Stomach smooth muscle (tissue), 2 donors: ENCODE measurements around the gene TKTL1.

Experiments used
- H3K27ac ChIP-seq: one replicate; pipeline ENCODE4 v1.7.0; 2013; ENCODE audit warnings: mild to moderate bottlenecking, low read length, inconsistent platforms
- H3K27me3 ChIP-seq, 2 donors: one replicate each; pipeline ENCODE4 v1.7.0; 2013; ENCODE audit warnings: low read length in 2 of 2; ENCODE audit not compliant: insufficient read depth in 2 of 2, control insufficient read depth in 1 of 2
- H3K36me3 ChIP-seq, 2 donors: one replicate each; pipeline ENCODE4 v1.7.0; 2013; ENCODE audit warnings: low read length in 2 of 2; ENCODE audit not compliant: control insufficient read depth in 2 of 2, insufficient read depth in 2 of 2
- H3K4me1 ChIP-seq: one replicate; pipeline ENCODE4 v1.7.0; 2013; ENCODE audit warnings: low read length; ENCODE audit not compliant: control insufficient read depth, insufficient read depth
- H3K4me3 ChIP-seq, 2 donors: one replicate each; pipeline ENCODE4 v1.7.0; 2013; ENCODE audit warnings: low read length in 2 of 2
- H3K9ac ChIP-seq, 2 donors: one replicate each; pipeline ENCODE4 v1.7.0; 2013; ENCODE audit warnings: low read length in 2 of 2, mild to moderate bottlenecking in 1 of 2
- H3K9me3 ChIP-seq, 2 donors: one replicate each; pipeline ENCODE4 v1.7.0; 2013; ENCODE audit warnings: low read length in 2 of 2; ENCODE audit not compliant: control insufficient read depth in 2 of 2
- donor health status: healthy.
- donor health status: Pancreatic carcinoma.

TKTL1 gene

GRCh38 chrX:154354516-154354915 is 58.9 kb downstream of the TKTL1 start:
- H3K9me3 ChIP-seq = no peaks in the 10 kb centered on the region
- peak overlapping the region; percentile 73 for H3K27ac ChIP-seq

GRCh38 chrX:154355094-154355775 is 59.6 kb downstream of the TKTL1 start:
- H3K27me3 ChIP-seq = peaks cover 0 to 3% of the 10 kb centered on the region in 2 donors
- H3K4me3 ChIP-seq = no peak overlapping the region
- H3K9ac ChIP-seq = no peak overlapping the region
- H3K4me1 ChIP-seq = peaks cover 41% of the 10 kb centered on the region
- H3K36me3 ChIP-seq = peaks cover 55 to 82% of the 10 kb centered on the region in 2 donors
- H3K9me3 ChIP-seq = no peaks in the 10 kb centered on the region
- H3K27ac ChIP-seq = peak overlapping the region; percentile 73

More at GRCh38 chrX:154354516-154354915, 58.9 kb downstream of the TKTL1 start:
- Histone ChIP-seq H3K36me3 (peaks cover 62 to 78% of the 10 kb centered on the region in 2 donors), H3K27me3 (peaks cover 0 to 3% of the 10 kb centered on the region in 2 donors), H3K4me1 (peaks cover 35% of the 10 kb centered on the region), H3K9ac (no peak overlapping the region), H3K4me3 (no peak overlapping the region)

- H3K36me3 ChIP-seq = peaks cover 52 to 77% of the 10 kb centered on the region in 2 donors
- H3K27ac ChIP-seq = peak overlapping the region; percentile 73
- peaks cover 0 to 3% of the 10 kb centered on the region in 2 donors for H3K27me3 ChIP-seq
Measured at GRCh38 chrX:154355776-154356140, 60.2 kb downstream of the TKTL1 start.

GRCh38 chrX:154356596-154356995 is 61.0 kb downstream of the TKTL1 start:
- H3K4me1 ChIP-seq = peaks cover 45% of the 10 kb centered on the region
- H3K27me3 ChIP-seq = peaks cover 0 to 3% of the 10 kb centered on the region in 2 donors
- H3K9ac ChIP-seq = no peak overlapping the region
- peak overlapping the region; percentile 73 for H3K27ac ChIP-seq
- H3K36me3 ChIP-seq = peaks cover 51 to 74% of the 10 kb centered on the region in 2 donors
- H3K4me3 ChIP-seq = no peak overlapping the region
- no peaks in the 10 kb centered on the region for H3K9me3 ChIP-seq

More at GRCh38 chrX:154355776-154356140, 60.2 kb downstream of the TKTL1 start:
- Histone ChIP-seq H3K4me1 (peaks cover 41% of the 10 kb centered on the region), H3K9me3 (no peaks in the 10 kb centered on the region), H3K4me3 (no peak overlapping the region), H3K9ac (no peak overlapping the region)

- H3K27me3 ChIP-seq = peaks cover 0 to 3% of the 10 kb centered on the region in 2 donors
- H3K4me1 ChIP-seq = peaks cover 50% of the 10 kb centered on the region
- H3K27ac ChIP-seq = peak overlapping the region; percentile 73
- H3K9ac ChIP-seq = no peak overlapping the region
- H3K36me3 ChIP-seq = peaks cover 53 to 74% of the 10 kb centered on the region in 2 donors
- no peaks in the 10 kb centered on the region for H3K9me3 ChIP-seq
- no peak overlapping the region for H3K4me3 ChIP-seq
Measured at GRCh38 chrX:154357205-154357604, 61.6 kb downstream of the TKTL1 start.

GRCh38 chrX:154358011-154358410 is 62.4 kb downstream of the TKTL1 start:
- Histone ChIP-seq H3K9me3 (no peaks in the 10 kb centered on the region), H3K27me3 (peaks cover 0 to 3% of the 10 kb centered on the region in 2 donors), H3K4me3 (no peak overlapping the region), H3K36me3 (peaks cover 55 to 73% of the 10 kb centered on the region in 2 donors), H3K9ac (no peak overlapping the region), H3K27ac (peak overlapping the region; percentile 73), H3K4me1 (peaks cover 54% of the 10 kb centered on the region)

- Histone ChIP-seq H3K4me1 (peaks cover 54% of the 10 kb centered on the region), H3K9ac (no peak overlapping the region), H3K36me3 (peaks cover 54 to 65% of the 10 kb centered on the region in 2 donors), H3K4me3 (no peak overlapping the region), H3K9me3 (no peaks in the 10 kb centered on the region), H3K27ac (peak overlapping the region; percentile 73), H3K27me3 (peaks cover 0 to 2% of the 10 kb centered on the region in 2 donors)
Measured at GRCh38 chrX:154358829-154359228, 63.2 kb downstream of the TKTL1 start.

- Histone ChIP-seq H3K4me1 (peaks cover 57% of the 10 kb centered on the region), H3K9ac (no peak overlapping the region), H3K36me3 (peaks cover 55 to 65% of the 10 kb centered on the region in 2 donors), H3K4me3 (no peak overlapping the region), H3K27me3 (peaks cover 0 to 3% of the 10 kb centered on the region in 2 donors), H3K9me3 (no peaks in the 10 kb centered on the region), H3K27ac (peak overlapping the region; percentile 73)
Measured at GRCh38 chrX:154359362-154360154, 64.0 kb downstream of the TKTL1 start.

GRCh38 chrX:154360155-154360713 is 64.6 kb downstream of the TKTL1 start:
- H3K9me3 ChIP-seq = no peaks in the 10 kb centered on the region
- peaks cover 51 to 65% of the 10 kb centered on the region in 2 donors for H3K36me3 ChIP-seq
- H3K9ac ChIP-seq = no peak overlapping the region
- H3K27ac ChIP-seq = peak overlapping the region; percentile 73
- H3K27me3 ChIP-seq = peaks cover 0 to 3% of the 10 kb centered on the region in 2 donors
- peaks cover 59% of the 10 kb centered on the region for H3K4me1 ChIP-seq
- H3K4me3 ChIP-seq = no peak overlapping the region

- Histone ChIP-seq H3K27ac (peak overlapping the region; percentile 73), H3K9ac (peak overlapping the region in 1 of 2 donors; percentile 21), H3K9me3 (no peaks in the 10 kb centered on the region), H3K27me3 (peaks cover 0 to 2% of the 10 kb centered on the region in 2 donors), H3K36me3 (peaks cover 59 to 65% of the 10 kb centered on the region in 2 donors), H3K4me3 (peak overlapping the region in 1 of 2 donors; percentile 15), H3K4me1 (peaks cover 69% of the 10 kb centered on the region)
Measured at GRCh38 chrX:154362085-154362742, 66.6 kb downstream of the TKTL1 start.
